ENCODE measurements around the gene REC8. TPM values are rescaled to one million over a fixed set of nuclear protein-coding genes. Genes with fewer than 3 reads are reported as not detected.
A peak's percentile ranks its signal among the peaks of the same experiment; 100 is the strongest.

REC8 gene
- total RNA-seq, 6 experiments from 2014 or later: 1.6 to 7.4 (median 3.4) TPM

DNA sequence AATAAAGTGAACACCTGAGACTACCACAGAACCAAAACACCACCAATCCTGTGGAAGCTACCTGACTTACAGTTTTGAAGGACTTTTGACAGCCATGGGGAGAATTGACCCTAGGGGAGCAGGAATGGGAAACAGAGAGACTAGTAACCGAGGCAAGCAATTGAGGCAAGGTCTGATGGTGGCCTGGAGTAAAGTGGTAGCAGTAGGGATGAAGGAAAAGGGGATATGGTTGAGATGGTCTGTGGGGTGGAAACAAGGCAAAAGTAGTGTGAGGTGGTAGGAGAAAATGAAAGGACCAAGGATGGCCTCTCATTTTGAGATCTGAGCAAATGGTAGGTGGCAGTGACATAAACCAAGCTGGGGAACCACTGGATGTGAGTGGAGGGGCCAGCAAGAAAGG is 15.0 kb upstream of the REC8 start:
- ATAC-seq (no peak), DNase-seq (no peak)
- Histone ChIP-seq H3K36me3 (peaks cover 0 to 65% (median 23%) of the 10 kb centered on the region in 4 donors), H3K9me3 (no peaks in the 10 kb centered on the region), H3K27me3 (no peaks in the 10 kb centered on the region), H3K4me1 (peaks cover 0 to 19% (median 5%) of the 10 kb centered on the region in 4 donors), H3K4me3 (no peak overlapping the region), H3K27ac (no peak overlapping the region)
- intact Hi-C loops (cut with DNase I): loop anchor here in 1 of 2 donors (10.0 kb wide), 1 partner anchor 62 kb away; the partner anchor contains the start of gene PCK2
- no CpG with 5 or more reads among the region's 1 CpG for WGBS (ENCODE audit: insufficient coverage, low coverage, low lambda C conversion rate, missing lambda C conversion rate)
- TF ChIP-seq, protein P1, sequence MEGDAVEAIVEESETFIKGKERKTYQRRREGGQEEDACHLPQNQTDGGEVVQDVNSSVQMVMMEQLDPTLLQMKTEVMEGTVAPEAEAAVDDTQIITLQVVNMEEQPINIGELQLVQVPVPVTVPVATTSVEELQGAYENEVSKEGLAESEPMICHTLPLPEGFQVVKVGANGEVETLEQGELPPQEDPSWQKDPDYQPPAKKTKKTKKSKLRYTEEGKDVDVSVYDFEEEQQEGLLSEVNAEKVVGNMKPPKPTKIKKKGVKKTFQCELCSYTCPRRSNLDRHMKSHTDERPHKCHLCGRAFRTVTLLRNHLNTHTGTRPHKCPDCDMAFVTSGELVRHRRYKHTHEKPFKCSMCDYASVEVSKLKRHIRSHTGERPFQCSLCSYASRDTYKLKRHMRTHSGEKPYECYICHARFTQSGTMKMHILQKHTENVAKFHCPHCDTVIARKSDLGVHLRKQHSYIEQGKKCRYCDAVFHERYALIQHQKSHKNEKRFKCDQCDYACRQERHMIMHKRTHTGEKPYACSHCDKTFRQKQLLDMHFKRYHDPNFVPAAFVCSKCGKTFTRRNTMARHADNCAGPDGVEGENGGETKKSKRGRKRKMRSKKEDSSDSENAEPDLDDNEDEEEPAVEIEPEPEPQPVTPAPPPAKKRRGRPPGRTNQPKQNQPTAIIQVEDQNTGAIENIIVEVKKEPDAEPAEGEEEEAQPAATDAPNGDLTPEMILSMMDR (IDR thresholded peaks at IDR 0.05): no peak
- no peak for TF ChIP-seq POLR2A (IDR thresholded peaks at IDR 0.05)

DNA sequence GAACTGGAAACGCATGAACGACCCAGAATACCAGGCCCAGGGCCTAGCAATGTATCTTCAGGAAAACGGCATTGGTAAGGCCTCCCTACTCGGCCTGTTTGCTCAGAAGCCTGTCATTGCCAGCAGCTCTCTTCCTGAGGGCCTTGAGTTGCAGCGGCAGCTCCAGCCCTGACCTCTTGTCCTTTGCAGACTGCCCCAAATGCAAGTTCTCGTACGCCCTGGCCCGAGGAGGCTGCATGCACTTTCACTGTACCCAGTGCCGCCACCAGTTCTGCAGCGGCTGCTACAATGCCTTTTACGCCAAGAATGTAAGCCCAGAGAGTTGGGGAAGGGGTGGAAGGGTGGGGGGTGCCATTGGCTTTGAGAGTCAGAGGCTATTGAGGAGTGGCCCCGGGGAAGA is 14.5 kb upstream of the REC8 start:
- Histone ChIP-seq H3K4me1 (peaks cover 0 to 24% (median 7%) of the 10 kb centered on the region in 4 donors), H3K9me3 (no peaks in the 10 kb centered on the region), H3K36me3 (peaks cover 0 to 60% (median 18%) of the 10 kb centered on the region in 4 donors), H3K27ac (no peak overlapping the region), H3K4me3 (no peak overlapping the region), H3K27me3 (no peaks in the 10 kb centered on the region)
- WGBS (ENCODE audit: insufficient coverage, low coverage, low lambda C conversion rate, missing lambda C conversion rate): 74% methylated on average over 6 of the region's 12 CpGs
- no peak for TF ChIP-seq POLR2A (IDR thresholded peaks at IDR 0.05)
- TF ChIP-seq, protein P1 (IDR thresholded peaks at IDR 0.05): no peak
- ATAC-seq (no peak), DNase-seq (peak in 1 of 3 donors; percentile 26)
- intact Hi-C loops (cut with DNase I): loop anchor here in 1 of 2 donors (10.0 kb wide), 1 partner anchor 63 kb away; the partner anchor contains the start of gene PCK2

DNA sequence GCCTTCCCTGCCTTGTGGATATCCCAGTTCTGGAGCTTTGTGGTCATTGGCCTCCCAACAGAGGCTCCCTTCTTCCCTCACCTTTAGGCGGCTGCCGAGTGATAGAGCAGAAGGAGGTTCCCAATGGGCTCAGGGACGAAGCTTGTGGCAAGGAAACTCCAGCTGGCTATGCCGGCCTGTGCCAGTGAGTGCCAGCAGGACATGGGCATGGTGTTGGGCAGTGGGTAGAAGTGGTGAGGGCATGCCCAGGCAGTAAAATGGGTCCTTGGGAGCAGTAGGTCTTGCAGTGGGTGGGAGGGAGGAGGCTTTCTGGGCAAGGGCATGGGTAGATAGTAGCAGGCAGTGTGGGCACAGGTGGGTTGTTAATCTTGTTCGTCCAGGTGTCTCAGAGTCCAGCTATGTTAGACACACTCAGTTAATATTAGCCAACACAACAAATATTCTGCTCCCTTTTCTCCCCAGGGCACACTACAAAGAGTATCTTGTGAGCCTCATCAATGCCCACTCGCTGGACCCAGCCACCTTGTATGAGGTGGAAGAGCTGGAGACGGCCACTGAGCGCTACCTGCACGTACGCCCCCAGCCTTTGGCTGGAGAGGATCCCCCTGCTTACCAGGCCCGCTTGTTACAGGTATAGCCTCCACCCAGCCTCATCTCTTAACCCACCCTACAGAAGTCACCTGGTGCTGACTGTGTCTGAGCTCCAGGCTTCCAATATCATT is 11.9 kb upstream of the REC8 start:
- no peak for ATAC-seq
- H3K4me3 ChIP-seq: no peak overlapping the region
- TF ChIP-seq, protein P1 (IDR thresholded peaks at IDR 0.05): no peak
- TF ChIP-seq POLR2A (IDR thresholded peaks at IDR 0.05): no peak
- H3K36me3 ChIP-seq: peaks cover 3 to 62% (median 28%) of the 10 kb centered on the region in 4 donors
- 77% methylated on average over 7 of the region's 11 CpGs for WGBS (ENCODE audit: insufficient coverage, low coverage, low lambda C conversion rate, missing lambda C conversion rate)
- no peaks in the 10 kb centered on the region for H3K27me3 ChIP-seq
- intact Hi-C loops (cut with DNase I): loop anchor here in 1 of 2 donors (10.0 kb wide), 2 partner anchors 65 to 95 kb away; partner anchors contain the start of gene PCK2
- H3K9me3 ChIP-seq: no peaks in the 10 kb centered on the region
- no peak for DNase-seq
- H3K27ac ChIP-seq: peak overlapping the region; percentile 56 to 98 (median 81)
- peaks cover 0 to 35% (median 11%) of the 10 kb centered on the region in 4 donors for H3K4me1 ChIP-seq

DNA sequence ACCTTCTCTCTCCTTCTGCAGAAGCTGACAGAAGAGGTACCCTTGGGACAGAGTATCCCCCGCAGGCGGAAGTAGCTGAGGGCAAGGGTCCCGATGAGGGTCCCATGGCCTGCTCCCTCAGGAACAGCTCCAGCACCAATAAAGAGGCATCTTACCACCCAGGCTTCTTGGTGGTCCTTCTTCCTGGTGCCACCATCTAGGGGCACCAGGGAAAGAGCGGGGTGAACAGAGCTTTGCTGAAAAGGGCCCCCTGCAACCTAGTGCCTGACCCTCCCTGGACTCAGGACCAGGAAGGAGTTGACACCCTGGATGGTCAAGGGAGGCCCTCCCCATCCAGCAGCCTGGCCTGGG is 11.4 kb upstream of the REC8 start:
- no peaks in the 10 kb centered on the region for H3K27me3 ChIP-seq
- DNase-seq (no peak), ATAC-seq (no peak)
- H3K4me3 ChIP-seq: no peak overlapping the region
- 88% methylated on average over 3 of the region's 4 CpGs for WGBS (ENCODE audit: insufficient coverage, low coverage, low lambda C conversion rate, missing lambda C conversion rate)
- peak overlapping the region; percentile 56 to 98 (median 81) for H3K27ac ChIP-seq
- no peak for TF ChIP-seq POLR2A (IDR thresholded peaks at IDR 0.05)
- TF ChIP-seq, protein P1 (IDR thresholded peaks at IDR 0.05): no peak
- intact Hi-C loops (cut with DNase I): loop anchor here in 1 of 2 donors (10.0 kb wide), 1 partner anchor 96 kb away; no protein-coding TSS in a partner anchor
- no peaks in the 10 kb centered on the region for H3K9me3 ChIP-seq
- H3K36me3 ChIP-seq: peaks cover 7 to 62% (median 31%) of the 10 kb centered on the region in 4 donors
- peaks cover 0 to 35% (median 11%) of the 10 kb centered on the region in 4 donors for H3K4me1 ChIP-seq
